ENCODE measurements around the gene FCN1.

FCN1 gene

GRCh38 chr9:134923466-134923865, 5.8 kb upstream of the FCN1 start:
- TF ChIP-seq, protein P1, sequence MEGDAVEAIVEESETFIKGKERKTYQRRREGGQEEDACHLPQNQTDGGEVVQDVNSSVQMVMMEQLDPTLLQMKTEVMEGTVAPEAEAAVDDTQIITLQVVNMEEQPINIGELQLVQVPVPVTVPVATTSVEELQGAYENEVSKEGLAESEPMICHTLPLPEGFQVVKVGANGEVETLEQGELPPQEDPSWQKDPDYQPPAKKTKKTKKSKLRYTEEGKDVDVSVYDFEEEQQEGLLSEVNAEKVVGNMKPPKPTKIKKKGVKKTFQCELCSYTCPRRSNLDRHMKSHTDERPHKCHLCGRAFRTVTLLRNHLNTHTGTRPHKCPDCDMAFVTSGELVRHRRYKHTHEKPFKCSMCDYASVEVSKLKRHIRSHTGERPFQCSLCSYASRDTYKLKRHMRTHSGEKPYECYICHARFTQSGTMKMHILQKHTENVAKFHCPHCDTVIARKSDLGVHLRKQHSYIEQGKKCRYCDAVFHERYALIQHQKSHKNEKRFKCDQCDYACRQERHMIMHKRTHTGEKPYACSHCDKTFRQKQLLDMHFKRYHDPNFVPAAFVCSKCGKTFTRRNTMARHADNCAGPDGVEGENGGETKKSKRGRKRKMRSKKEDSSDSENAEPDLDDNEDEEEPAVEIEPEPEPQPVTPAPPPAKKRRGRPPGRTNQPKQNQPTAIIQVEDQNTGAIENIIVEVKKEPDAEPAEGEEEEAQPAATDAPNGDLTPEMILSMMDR (IDR thresholded peaks at IDR 0.05; ENCODE audit: low read depth, low read length, missing control alignments), result no peak
- no peak overlapping the region for H3K4me3 ChIP-seq (replicated peaks; ENCODE audit: low read depth, low read length)
- DNase-seq (ENCODE audit: extremely low read depth, low read depth), result no peak

DNA sequence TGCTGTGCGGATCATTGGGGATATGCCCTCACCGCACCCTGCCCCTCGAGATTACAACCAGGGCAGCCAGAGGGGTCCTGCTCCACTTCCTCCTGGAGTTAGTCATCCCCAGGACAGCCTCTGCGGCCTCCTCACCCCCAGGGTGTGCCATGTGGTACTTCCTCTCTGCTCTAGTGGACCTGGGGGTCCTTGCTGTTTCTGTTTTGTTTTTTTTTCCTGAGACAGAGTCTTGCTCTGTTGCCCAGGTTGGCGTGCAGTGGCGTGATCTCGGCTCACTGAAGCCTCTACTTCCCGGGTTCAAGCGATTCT, 5.2 kb upstream of the FCN1 start:
- DNase-seq (ENCODE audit: extremely low read depth, low read depth), result no peak
- TF ChIP-seq, protein P1 (IDR thresholded peaks at IDR 0.05; ENCODE audit: low read depth, low read length, missing control alignments), result no peak

GRCh38 chr9:134922066-134922931, 4.6 kb upstream of the FCN1 start:
- no peak for DNase-seq (ENCODE audit: extremely low read depth, low read depth)
- H3K4me3 ChIP-seq (replicated peaks; ENCODE audit: low read depth, low read length), result no peak overlapping the region
- TF ChIP-seq, protein P1 (IDR thresholded peaks at IDR 0.05; ENCODE audit: low read depth, low read length, missing control alignments), result no peak

More for the DNA sequence above, 5.2 kb upstream of the FCN1 start:
- no peak overlapping the region for H3K4me3 ChIP-seq (replicated peaks; ENCODE audit: low read depth, low read length)

GRCh38 chr9:134919303-134919702, 1.6 kb upstream of the FCN1 start:
- no peak for DNase-seq (ENCODE audit: extremely low read depth, low read depth)
- TF ChIP-seq, protein P1 (IDR thresholded peaks at IDR 0.05; ENCODE audit: low read depth, low read length, missing control alignments), result no peak
- H3K4me3 ChIP-seq (replicated peaks; ENCODE audit: low read depth, low read length), result no peak overlapping the region

GRCh38 chr9:134918646-134919045, 934 bp upstream of the FCN1 start:
- H3K4me3 ChIP-seq (replicated peaks; ENCODE audit: low read depth, low read length), result no peak overlapping the region
- TF ChIP-seq, protein P1 (IDR thresholded peaks at IDR 0.05; ENCODE audit: low read depth, low read length, missing control alignments), result no peak

GRCh38 chr9:134916161-134916665, 1.5 kb downstream of the FCN1 start:
- DNase-seq (ENCODE audit: extremely low read depth, low read depth), result no peak
- no peak overlapping the region for H3K4me3 ChIP-seq (replicated peaks; ENCODE audit: low read depth, low read length)
- TF ChIP-seq, protein P1 (IDR thresholded peaks at IDR 0.05; ENCODE audit: low read depth, low read length, missing control alignments), result no peak

More at GRCh38 chr9:134918646-134919045, 934 bp upstream of the FCN1 start:
- no peak for DNase-seq (ENCODE audit: extremely low read depth, low read depth)

All from HFF-Myc (cell line).